HTERT RPE-1 (cell line): ENCODE data around the gene NAPEPLD.
"Not testable (repeated sequence)": the region's sequence is repeated elsewhere in the genome, so short reads cannot be mapped to it uniquely, and the experiment has no call there.

ENCODE experiments used
- in situ Hi-C: fragments of 300-500 bp; cut with MboI; formaldehyde crosslinking; loops from 4 replicates; pipeline ENCODE4 v1.14.3; 2020; ENCODE audit warnings: low sequenced_read_pairs

The NAPEPLD gene

GRCh38 chr7:103148994-103149807, at the start of gene NAPEPLD:
Gene NAPEPLD, minus strand, starts transcription at chr7:103149099. Its CDS starts 20,323 bp downstream, at chr7:103128776.
- in situ Hi-C loops = no loop called here

- in situ Hi-C loops = not testable (repeated sequence)
Measured at GRCh38 chr7:103198079-103198478, 49.2 kb upstream of the NAPEPLD start.

GRCh38 chr7:103195364-103195763, 46.5 kb upstream of the NAPEPLD start:
- in situ Hi-C loops = not testable (repeated sequence)

GRCh38 chr7:103172415-103173146, 23.7 kb upstream of the NAPEPLD start:
- in situ Hi-C loops = not testable (repeated sequence)

- in situ Hi-C loops = not testable (repeated sequence)
Measured at GRCh38 chr7:103171695-103172414, 23.0 kb upstream of the NAPEPLD start.

GRCh38 chr7:103166921-103167544, 18.1 kb upstream of the NAPEPLD start:
- in situ Hi-C loops = not testable (repeated sequence)

GRCh38 chr7:103163087-103163825, 14.4 kb upstream of the NAPEPLD start:
- in situ Hi-C loops = not testable (repeated sequence)

- in situ Hi-C loops = not testable (repeated sequence)
Measured at GRCh38 chr7:103162641-103163040, 13.7 kb upstream of the NAPEPLD start.

GRCh38 chr7:103161998-103162616, 13.2 kb upstream of the NAPEPLD start:
- in situ Hi-C loops = not testable (repeated sequence)

GRCh38 chr7:103159072-103159471, 10.2 kb upstream of the NAPEPLD start:
- in situ Hi-C loops = not testable (repeated sequence)

- in situ Hi-C loops = not testable (repeated sequence)
Measured at GRCh38 chr7:103155331-103156024, 6.6 kb upstream of the NAPEPLD start.

- in situ Hi-C loops = no loop called here
Measured at GRCh38 chr7:103154042-103154441, 5.1 kb upstream of the NAPEPLD start.

- in situ Hi-C loops = not testable (repeated sequence)
Measured at GRCh38 chr7:103152744-103153617, 4.1 kb upstream of the NAPEPLD start.

- in situ Hi-C loops = not testable (repeated sequence)
Measured at GRCh38 chr7:103151993-103152676, 3.2 kb upstream of the NAPEPLD start.

- in situ Hi-C loops = no loop called here
Measured at GRCh38 chr7:103150192-103150591, 1.3 kb upstream of the NAPEPLD start.

- in situ Hi-C loops = no loop called here
Measured at GRCh38 chr7:103149808-103150180, 895 bp upstream of the NAPEPLD start.

GRCh38 chr7:103148131-103148993, 537 bp downstream of the NAPEPLD start:
- in situ Hi-C loops = no loop called here
